ENCODE results near the gene AP1S1.
"Not testable (repeated sequence)": the region's sequence is repeated elsewhere in the genome, so short reads cannot be mapped to it uniquely, and the experiment has no call there.

Gene AP1S1

GRCh38 chr7:101125989-101126650 lies 28.2 kb upstream of the AP1S1 start:
- peak in 1 of 2 donors; percentile 48 for DNase-seq

- peak; percentile 56 to 73 for DNase-seq
These were observed 27.4 kb upstream of the AP1S1 start, which contains the start of gene SERPINE1 for GRCh38 chr7:101126651-101127459. Gene SERPINE1, plus strand, starts transcription at chr7:101127104. Its CDS starts 1,290 bp downstream, at chr7:101128394.

- DNase-seq: no peak
These were observed 26.7 kb upstream of the AP1S1 start for GRCh38 chr7:101127460-101128039.

GRCh38 chr7:101128040-101128834 lies 26.0 kb upstream of the AP1S1 start:
- no peak for DNase-seq

GRCh38 chr7:101129603-101130117 lies 24.6 kb upstream of the AP1S1 start:
- DNase-seq: no peak

- DNase-seq: not testable (repeated sequence)
These were observed 21.4 kb upstream of the AP1S1 start for GRCh38 chr7:101132626-101133600.

- DNase-seq: no peak
These were observed 20.5 kb upstream of the AP1S1 start for GRCh38 chr7:101133621-101134398.

GRCh38 chr7:101134399-101134980 lies 19.8 kb upstream of the AP1S1 start:
- DNase-seq: no peak

- DNase-seq: no peak
These were observed 16.5 kb upstream of the AP1S1 start for GRCh38 chr7:101137651-101138212.

- peak; percentile 79 to 86 for DNase-seq
These were observed 15.9 kb upstream of the AP1S1 start for GRCh38 chr7:101138213-101138870.

- DNase-seq: no peak
These were observed 14.0 kb upstream of the AP1S1 start for GRCh38 chr7:101140339-101140699.

- no peak for DNase-seq
These were observed 13.4 kb upstream of the AP1S1 start for GRCh38 chr7:101140746-101141382.

GRCh38 chr7:101151908-101152651 lies 2.2 kb upstream of the AP1S1 start:
- no peak for DNase-seq

GRCh38 chr7:101154693-101155102 lies 422 bp downstream of the AP1S1 start:
- DNase-seq: no peak

GRCh38 chr7:101155303-101155702 lies 1.0 kb downstream of the AP1S1 start:
- no peak for DNase-seq

- no peak for DNase-seq
These were observed 2.0 kb downstream of the AP1S1 start for GRCh38 chr7:101156277-101156676.

- DNase-seq: no peak
These were observed 2.8 kb downstream of the AP1S1 start for GRCh38 chr7:101156866-101157589.
